HG03064 (cell line): Measurements from ENCODE around the gene PRICKLE1.

ENCODE experiments used
- ATAC-seq: cut with Tn5 transposase; IDR thresholded peaks from one replicate; pipeline ENCODE4 v1.9.1; 2021; ENCODE audit warnings: low read depth; ENCODE audit not compliant: unreplicated experiment

PRICKLE1 gene

DNA sequence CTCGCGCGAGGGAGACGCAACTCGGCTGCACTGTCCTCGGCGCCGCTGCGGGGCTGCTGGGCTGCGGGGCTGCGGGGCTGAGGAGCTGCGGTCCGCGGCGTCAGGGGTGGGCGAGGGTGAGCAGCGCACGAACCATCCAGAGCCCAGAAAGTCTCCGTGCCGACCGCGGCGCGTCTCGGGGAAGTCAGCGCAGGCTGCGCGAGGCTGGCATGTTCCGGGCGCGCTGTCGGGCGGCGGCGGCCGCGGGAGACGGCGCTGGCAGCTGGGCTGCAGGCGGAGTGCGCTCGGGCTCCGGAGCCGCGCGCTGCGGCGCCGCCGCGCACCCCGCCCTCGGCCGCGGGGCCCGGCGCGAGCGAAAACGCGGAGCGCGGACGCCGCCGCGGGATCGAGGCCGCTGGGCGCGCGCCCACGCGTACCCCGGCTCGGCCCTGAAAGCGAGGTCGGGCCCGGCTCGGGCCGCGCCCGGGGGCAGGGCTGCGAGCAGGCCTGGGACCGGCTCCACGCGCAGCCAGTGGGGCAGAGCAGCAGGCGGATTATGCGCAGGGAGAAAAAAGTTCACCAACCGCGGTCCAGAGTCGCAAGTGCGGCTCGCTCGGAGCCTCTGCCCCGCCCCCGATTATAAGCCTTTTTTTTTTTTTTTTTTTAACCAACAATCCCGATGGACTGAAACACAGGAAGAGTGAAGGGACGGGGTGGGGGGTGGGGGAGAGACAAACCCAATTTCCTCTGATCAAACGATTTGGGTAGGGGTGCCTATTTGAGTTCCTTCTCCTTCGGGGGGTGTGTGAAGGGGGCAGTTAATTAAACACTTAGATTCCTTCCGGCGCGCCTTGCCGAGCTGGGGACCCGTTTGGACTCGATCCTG lies at the start of gene PRICKLE1:
PRICKLE1 (minus strand) TSS at position 282 of the 865 bp plus-strand sequence. CDS start 117,230 bp downstream, outside the sequence.
- ATAC-seq = peak; percentile 82

DNA sequence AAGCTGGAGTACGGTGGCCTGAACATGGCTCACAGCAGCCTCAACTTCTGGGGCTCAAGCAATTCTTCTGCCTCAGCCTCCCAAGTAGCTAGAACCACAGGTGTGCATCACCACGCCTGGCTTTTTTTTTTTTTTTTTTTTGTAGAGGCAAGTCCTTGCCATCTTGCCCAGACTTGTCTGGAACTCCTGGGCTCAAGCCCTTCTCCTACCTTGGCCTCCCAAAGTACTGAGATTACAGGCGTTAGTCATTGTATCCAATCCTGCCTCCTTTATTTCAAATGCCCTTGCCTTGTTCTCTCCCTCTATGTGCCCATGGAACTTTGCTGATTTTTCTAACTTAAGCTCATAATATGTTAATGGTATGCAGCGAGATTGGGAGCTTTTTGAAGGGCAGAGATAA lies 49.2 kb upstream of the PRICKLE1 start:
- no peak for ATAC-seq

DNA sequence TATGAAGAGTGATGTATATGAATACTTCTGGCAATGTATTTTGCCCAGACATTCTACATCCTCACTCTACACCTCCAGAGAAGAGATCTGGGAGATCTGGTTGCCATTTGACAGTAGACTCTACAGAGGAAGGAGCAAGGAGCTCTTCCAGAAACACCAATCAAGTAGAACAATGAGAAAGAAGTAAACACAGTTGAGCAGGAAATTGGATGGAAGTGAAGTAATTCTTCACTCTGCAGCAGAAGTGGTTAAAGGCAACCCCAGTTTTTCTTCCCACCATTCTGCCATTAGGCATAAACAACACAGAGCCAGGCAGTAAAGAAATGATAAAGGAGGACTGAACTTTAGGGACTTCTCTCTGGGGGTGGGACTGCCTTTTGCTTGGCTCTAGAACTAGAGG lies 48.5 kb upstream of the PRICKLE1 start:
- ATAC-seq = no peak

DNA sequence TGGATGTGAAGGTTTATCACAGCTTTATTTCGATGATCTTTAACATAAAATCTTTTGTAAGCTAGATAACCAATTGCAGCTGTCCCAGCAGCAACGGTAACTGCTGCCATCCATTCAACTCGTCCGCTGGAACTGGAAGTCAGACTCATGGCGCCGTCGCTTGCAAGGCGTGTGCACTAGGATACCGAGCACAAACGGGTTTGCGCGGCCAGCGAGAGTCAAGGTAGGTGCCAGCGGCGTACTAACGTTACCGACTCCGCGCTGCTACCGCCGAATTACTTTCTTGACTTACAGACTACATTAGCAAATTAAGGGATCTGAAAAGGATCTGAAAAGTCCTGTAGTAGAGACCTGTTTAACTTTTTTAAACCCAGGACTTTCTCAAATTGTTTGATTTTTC lies 47.4 kb upstream of the PRICKLE1 start:
- no peak for ATAC-seq

DNA sequence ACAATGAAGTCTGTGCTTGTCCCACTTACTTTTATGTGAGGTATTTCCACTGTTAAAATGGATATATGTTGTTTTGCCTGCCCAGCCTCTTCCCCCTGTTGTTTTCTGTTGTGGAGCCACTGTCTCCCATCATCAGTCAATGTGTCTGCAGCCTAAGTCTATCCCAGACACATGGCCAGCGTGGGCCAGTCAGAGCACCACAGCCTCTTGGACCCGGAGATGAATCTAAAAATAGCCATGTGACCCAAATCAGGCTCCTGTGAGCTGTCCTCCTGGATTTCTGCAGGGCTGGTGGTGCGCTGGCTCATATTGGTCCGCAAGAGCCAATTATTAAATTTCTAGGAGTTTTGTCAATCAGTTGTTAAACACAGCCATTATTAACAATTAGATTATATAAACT lies 44.0 kb upstream of the PRICKLE1 start:
- ATAC-seq = no peak

DNA sequence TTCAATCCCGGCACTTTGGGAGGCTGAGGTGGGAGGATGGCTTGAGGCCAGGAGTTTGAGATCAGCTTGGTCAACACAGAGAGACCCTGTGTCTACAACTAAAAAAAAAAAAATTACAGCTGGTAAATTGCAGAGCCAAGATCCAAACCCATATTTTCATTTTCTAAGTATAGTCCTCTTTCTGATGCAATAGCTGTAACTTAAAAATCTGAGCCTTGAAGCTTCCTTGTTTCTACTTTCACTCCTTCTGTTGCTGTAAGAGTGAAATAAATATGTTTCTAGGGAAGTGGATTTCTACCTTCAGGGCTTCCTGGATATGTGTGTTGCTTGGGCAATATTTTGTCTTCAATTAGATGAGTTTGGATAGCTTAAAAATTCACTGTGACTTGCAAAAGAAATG lies 42.0 kb upstream of the PRICKLE1 start:
- ATAC-seq = no peak

DNA sequence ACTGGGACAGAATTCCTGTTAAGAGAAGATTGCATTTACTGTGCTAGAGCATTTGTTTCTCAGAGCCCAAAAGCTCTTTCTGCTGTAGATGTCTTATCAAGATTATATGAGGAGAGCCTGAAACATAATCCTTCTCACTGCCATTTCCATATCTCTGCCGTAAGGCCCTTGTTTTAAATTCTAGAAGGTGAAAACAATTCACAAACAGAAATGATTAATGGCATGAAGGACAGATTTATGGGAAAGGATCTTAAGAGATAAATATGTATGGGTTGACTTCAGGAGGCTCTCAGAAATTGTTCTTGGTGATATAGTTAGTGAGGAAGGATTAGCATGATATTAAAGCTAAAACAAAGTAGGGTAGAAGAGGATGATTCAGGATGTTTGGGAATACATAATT lies 40.8 kb upstream of the PRICKLE1 start:
- ATAC-seq = no peak

DNA sequence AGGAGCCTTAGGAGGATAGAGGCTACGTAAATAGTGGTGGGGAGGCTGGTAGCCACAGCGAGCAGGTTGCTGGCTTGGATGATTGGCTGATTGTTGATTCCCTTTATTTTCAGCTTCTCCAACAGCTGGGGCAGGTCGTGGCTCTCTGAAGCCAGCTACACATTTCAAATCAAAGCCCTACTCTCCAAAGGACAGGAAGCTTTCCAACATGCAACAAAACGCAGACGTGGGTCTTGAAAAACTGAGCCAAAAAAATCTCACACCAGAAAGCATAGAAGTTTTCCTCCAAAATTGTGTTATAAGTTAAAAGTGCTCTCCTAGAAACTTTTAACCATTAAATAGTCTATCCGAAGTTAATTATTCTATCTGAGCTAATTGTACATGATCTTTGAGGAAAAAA lies 37.6 kb upstream of the PRICKLE1 start:
- no peak for ATAC-seq

DNA sequence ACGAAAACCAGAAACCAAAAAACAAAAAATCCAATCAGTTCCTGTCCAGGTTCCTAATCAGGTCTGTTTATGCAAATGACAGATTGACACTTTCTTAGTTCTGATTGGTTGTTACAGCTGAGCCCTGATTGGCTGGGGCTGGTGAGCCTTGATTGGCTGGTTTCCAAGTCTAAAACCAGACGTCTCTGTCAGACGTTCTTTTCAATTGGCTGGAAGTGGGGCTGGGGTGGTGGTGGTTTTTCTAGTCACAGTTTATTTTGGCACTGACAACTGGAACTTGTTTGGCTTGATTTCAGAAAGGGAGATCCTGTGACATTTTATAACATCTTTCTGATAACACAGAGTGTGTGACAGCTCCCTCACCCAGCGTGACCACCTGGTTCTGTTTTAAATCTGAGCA lies 36.1 kb upstream of the PRICKLE1 start:
- ATAC-seq = no peak

DNA sequence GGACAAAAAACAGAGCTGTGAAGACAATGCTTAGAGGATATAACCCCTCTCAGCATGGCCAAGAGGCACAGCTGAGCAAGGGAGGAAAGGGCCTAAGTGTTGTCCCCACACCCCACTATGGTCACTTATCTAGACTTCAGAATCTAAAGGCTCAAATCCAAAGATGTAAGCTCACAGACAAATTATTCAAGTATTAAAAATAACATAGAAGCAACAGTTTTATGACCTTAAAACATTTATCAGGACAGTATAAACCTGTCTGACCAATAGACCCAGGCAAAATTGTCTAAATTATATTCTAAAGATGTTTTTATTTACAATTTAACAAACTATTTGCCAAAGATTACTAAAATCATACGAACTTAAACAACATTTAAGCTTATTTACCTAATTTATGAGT lies 28.1 kb upstream of the PRICKLE1 start:
- no peak for ATAC-seq

DNA sequence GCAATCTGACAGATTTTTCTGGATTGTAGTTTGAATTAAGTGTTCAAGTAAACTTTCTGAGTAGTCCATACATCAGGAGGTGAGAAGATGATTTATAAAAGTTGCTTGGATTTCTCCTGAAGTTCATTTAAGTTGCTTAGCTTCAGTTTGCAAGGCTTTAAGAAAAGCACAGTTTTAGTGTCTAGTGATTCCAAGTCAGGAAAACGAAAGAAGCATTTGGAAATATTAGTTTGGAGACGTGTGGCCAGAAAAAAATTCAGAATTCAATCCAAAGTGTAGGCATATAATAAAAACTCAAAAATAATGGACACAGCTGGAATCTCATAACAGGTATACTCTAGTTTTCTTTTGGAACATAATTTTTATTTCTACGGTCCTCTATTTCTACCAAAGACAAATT lies 25.5 kb upstream of the PRICKLE1 start:
- ATAC-seq = no peak

DNA sequence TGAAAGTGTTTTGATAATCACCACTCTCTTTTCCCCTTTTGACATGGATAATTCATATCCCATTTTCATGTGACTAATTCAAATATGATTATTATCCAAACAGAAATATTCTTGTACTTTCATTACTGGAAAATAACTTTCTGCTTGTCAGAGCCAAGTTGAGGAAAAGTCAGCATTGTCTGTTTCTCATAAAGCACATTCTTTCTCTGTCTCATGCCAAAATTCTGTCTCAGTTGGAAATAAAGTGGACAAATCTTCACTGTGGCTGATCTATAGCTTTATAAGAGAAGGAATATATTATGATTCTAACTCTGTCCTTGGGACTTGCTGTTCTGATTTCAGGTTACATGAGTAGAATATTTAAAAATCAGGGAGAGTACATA lies 22.7 kb upstream of the PRICKLE1 start:
- ATAC-seq = no peak

DNA sequence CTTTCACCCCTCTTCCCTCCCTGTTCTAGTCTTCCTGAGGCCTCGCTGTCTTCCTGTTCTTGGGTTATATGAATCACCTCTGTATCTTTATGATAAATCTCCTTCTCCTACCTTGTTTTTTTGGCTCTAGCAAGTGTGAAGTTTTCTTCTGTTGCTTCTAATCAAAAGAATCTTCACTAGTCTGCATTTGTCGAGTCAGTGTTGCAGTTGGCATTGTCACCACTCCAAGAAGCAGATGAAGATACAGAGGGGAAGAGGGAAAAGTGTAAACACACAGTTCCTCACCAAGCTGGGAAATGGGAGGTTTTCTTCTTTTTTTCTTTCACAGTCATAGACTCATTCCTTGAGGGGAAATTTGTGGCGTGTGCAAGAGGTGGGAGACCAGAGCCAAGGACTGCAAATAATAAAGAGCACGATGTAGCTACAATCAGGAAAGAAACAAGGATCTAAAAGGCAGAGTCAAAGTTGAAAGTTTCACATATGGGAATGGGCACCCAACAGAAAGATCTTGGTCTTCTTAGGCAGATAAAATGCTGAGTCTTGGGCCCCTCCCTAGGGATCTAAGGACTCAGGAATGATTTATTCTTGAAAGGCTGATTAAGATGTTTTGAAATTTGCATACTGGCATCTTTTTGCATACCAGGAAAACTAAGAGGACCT lies 22.2 kb upstream of the PRICKLE1 start:
- ATAC-seq = no peak

DNA sequence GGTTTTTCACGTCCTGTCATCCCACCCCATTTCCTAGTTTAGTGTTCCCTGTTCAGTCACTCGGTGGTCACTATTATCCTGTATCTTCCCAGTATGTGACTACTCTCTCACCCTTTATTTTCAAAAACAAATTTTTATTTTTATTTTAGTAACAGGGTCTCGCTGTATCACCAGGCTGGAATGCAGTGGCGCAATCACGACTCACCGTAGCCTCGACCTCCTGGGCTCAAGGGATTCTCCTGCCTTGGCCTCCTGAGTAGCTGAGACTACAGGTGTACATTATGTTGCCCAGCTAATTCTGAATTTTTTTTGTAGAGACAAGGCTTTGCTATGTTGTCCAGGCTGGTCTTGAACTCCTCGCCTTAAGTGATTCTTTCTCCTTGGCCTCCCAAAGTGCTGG lies 20.1 kb upstream of the PRICKLE1 start:
- ATAC-seq = no peak

DNA sequence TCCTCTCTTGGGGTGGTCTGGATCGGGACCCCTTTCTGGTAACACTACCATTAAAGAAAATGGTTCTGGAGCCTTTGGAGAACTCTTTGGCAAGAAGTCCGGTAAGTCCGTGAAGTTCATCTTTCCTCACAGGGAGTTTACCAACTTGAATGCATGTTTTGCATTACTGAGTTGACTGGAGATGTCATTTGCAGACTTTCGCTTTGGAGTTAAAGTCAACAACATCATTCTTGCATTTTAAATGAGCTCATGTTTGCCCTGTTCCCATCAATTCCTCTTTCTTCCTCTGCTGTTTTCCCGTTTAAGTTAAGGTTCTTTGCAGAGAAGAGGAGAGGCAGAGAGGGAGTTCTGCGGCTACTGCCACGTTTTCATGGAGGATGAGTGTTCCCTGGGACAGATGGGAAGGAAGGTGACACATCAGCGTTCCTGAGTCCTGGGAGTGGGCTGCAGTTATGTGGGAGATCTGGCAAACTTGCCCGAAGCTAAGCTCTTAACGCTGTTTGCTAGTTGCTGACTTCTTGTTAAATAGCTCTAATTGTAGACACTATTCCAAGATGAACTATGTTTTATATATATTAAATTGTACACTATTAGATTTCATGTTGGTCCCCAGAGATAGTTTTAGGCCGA lies 18.8 kb upstream of the PRICKLE1 start:
- no peak for ATAC-seq

DNA sequence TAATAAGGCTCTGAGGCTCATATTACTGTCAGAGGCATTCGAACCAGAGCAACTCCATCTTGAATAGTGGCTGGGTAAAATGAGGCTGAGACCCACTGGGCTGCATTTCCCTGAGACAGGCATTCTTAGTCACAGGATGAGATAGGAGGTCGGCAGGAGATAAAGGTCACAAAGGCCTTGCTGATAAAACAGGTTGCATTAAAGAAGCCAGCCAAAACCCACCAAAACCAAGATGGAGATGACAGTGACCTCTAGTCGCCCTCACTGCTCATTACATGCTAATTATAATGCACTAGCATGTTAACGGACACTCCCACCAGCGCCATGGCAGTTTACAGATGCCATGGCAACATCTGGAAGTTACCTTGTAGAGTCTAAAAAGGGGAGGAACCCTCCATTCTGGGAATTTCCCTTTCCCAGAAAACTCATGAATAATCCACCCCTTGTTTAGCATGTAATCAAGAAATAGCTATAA lies 18.1 kb upstream of the PRICKLE1 start:
- ATAC-seq = no peak

DNA sequence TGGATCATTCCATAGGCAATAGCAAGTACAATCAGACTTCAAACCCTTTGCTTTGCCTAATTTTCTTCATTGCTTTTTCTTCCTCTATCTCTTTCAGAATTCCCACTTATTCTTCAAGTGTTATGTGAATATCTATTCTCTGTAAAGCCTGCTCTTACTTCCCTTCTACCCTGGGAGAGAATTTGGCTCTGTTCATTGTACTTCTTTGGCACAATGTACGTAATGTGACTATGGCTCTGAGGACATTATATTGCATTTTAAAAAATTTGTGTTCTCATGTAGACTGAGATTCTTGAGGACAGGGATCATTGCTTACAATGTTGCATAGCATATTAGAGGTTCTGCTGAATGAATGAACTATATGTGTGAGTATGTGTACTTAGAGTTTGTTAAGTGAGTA lies 16.9 kb upstream of the PRICKLE1 start:
- ATAC-seq = no peak

DNA sequence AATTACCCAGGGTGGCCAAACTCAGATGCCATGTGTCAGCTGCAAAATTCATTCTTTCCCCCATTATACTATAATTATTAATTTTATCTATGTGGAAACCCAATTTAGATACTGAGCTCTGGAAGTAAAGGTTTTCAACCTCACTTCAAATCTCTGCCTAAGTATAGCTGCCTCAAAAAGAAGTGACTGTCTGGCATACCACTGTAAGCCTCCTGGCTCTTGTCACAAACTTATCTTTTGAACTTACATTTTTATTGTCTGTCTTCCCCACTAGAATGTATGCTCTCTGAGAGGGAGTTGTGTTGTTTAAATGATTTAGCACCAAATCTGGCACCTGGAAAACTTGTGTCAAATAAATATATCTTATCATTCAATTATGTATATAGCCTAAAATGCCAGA lies 16.1 kb upstream of the PRICKLE1 start:
- ATAC-seq = no peak

DNA sequence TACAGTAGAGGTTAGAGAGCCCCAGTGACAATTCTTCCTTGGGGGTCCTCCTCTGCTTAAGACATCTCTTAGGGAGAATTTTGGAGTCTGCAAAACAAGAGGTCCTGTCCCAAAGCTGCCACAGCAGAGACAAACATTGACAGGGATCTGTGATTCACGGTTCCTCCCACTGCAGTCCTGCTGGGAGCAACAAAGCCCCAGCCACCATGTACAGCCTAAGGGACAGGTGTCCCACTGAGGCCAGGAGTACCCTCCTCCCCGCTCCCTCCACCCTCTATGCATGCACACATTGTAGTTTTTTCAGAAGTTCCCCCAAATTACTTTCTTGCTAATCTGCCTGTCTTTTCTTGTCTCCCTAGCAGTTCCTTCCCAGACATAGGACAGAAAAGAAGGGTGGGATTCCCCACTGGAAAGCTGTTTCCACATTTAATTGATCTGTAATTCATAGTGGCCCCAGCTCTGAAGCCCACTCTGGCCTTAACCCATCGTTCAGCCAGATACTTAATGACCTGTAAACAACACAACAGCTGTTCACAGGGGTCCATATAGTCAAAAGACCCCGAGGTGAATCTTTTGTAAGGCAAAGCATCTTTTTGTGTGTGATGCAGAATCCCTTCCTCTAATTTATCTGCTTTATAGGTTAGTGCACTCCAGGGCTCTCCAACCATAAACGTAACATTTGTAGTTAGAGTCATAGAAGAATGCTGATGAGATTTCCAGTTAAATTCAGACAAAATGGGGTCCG lies 13.9 kb upstream of the PRICKLE1 start:
- ATAC-seq = no peak

DNA sequence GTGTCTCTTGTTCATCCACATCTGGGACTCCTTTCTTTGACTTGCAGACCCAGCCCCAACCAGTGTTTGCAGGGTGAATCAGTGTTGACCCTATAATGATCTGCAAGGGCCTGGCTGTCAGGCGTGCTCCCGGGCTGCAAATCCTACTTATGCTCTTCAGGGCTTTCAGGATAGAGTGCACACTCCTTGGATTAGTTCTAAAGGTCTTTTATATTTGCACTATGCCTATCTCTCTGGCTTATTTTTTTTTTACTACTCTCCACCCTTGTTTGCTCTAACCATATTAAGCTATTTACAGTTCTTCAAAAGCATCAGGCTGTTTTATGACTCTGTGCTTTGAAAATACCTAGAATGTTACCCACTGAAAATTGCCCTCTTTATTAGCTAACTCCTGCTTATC lies 4.3 kb upstream of the PRICKLE1 start:
- ATAC-seq = no peak
